Measurements from ENCODE around the gene ALMS1. TPM values are rescaled to one million over a fixed set of nuclear protein-coding genes. Genes with fewer than 3 reads are reported as not detected.
"Not testable (repeated sequence)": the region's sequence is repeated elsewhere in the genome, so short reads cannot be mapped to it uniquely, and the experiment has no call there.

The ALMS1 gene
- total RNA-seq, 1 donor from 2014 or later, result 11.6 TPM

DNA sequence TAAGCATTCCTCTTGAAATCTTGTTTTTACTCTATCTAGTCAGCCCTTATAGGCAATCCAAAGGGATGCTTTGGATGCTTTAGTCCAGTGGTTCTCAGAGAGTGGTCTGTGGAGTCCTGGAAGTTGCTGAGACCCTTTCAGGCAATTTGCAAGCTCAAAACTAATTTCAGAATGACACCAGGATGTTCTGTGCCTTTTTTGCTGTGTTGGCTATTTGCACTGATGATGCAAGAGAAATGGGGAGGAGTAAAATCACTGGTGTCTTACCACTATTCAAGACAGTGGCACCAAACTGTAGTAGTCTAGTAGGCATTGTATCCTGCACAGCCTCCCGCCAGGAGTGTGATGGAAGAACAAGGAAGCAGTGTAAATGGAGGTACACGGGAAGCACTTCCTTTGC is 219.0 kb downstream of the ALMS1 start:
- intact Hi-C loops (cut with DNase I); DNase-seq (ENCODE audit: low spot score): not testable (repeated sequence)

DNA sequence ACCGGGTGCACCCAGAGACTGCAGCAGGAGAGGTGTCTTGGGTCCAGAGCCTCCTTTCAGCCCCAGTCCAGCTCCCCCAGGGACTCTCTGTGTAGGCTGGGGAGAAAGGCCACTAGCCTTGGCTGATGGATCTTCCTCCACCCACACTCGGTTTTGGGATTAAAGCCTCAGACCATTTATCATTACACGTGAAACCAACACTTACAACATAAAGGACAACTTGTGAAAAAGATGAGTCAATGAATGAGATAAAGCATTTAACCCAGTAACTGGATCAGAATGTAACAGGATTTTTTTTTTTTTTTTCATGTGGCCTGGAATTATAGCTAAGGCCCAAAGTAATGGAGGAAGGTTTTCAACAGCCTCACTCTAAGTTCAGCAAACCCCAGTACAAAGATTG is 224.5 kb downstream of the ALMS1 start:
- DNase-seq (ENCODE audit: low spot score), result no peak
- intact Hi-C loops (cut with DNase I), result no loop called here

GRCh38 chr2:73611193-73611592 is 225.6 kb downstream of the ALMS1 start:
- intact Hi-C loops (cut with DNase I), result no loop called here
- DNase-seq (ENCODE audit: low spot score), result no peak

- no peak for DNase-seq (ENCODE audit: low spot score)
- intact Hi-C loops (cut with DNase I), result no loop called here
Observed at GRCh38 chr2:73611867-73612266, 226.2 kb downstream of the ALMS1 start.

- intact Hi-C loops (cut with DNase I), result no loop called here
- DNase-seq (ENCODE audit: low spot score), result no peak
Observed at GRCh38 chr2:73614105-73614504, 228.5 kb downstream of the ALMS1 start.

GRCh38 chr2:73614997-73615396 is 229.4 kb downstream of the ALMS1 start:
- DNase-seq (ENCODE audit: low spot score), result no peak
- intact Hi-C loops (cut with DNase I), result no loop called here

GRCh38 chr2:73619925-73620324 is 234.3 kb downstream of the ALMS1 start:
- intact Hi-C loops (cut with DNase I); DNase-seq (ENCODE audit: low spot score): not testable (repeated sequence)

- DNase-seq (ENCODE audit: low spot score); intact Hi-C loops (cut with DNase I): not testable (repeated sequence)
Observed at GRCh38 chr2:73624036-73624435, 238.4 kb downstream of the ALMS1 start.

- intact Hi-C loops (cut with DNase I); DNase-seq (ENCODE audit: low spot score): not testable (repeated sequence)
Observed at GRCh38 chr2:73624625-73625024, 239.0 kb downstream of the ALMS1 start.

- DNase-seq (ENCODE audit: low spot score); intact Hi-C loops (cut with DNase I): not testable (repeated sequence)
Observed at GRCh38 chr2:73626237-73626636, 240.6 kb downstream of the ALMS1 start.

GRCh38 chr2:73628493-73628892 is 242.9 kb downstream of the ALMS1 start:
- DNase-seq (ENCODE audit: low spot score); intact Hi-C loops (cut with DNase I): not testable (repeated sequence)

DNA sequence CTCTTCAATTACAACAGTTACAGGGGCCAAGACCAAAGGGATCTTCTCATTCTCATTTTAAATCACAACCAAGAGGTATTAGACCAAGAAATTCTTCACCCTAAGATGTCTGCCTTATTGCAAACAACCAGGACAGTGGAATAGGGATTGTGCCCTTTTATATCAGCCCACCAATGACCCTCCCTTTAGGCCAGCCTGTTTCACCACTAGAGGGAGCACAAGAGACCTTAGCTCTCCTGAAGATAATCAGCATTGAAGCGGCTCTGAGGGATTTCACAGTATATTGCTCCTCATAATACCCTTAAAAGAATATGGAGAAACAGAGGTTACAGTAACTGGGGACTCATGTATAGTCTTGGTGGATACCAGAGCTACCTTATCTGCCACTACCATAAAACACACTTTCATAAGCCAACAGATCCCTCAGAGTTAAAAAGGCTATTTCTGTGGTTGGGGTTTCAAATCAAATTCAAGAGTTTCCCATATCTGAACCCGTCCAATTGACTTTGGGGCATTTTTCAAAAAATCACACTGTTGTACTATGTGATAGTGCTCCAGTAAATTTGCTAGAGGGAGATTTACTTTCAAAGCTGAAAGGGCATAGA is 245.1 kb downstream of the ALMS1 start:
- DNase-seq (ENCODE audit: low spot score); intact Hi-C loops (cut with DNase I): not testable (repeated sequence)

DNA sequence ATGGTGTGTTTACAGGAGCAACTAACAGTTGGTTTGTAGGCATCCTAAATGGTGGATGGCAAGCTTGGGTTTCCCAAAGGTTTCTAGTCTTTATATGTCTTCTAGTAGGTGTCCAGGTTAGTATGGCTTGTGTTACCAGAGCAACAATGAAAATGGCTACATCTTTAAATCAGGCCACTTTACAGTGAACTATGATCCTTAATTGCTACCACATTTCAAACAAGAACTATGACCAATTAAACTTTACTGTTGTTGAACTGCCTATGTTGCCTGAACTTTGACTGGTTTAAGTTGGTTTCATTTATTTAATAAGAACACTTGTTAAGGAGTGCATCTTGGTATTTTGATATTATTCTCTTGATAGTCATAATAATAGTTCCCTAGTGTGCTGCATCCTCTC is 251.3 kb downstream of the ALMS1 start:
- intact Hi-C loops (cut with DNase I); DNase-seq (ENCODE audit: low spot score): not testable (repeated sequence)

DNA sequence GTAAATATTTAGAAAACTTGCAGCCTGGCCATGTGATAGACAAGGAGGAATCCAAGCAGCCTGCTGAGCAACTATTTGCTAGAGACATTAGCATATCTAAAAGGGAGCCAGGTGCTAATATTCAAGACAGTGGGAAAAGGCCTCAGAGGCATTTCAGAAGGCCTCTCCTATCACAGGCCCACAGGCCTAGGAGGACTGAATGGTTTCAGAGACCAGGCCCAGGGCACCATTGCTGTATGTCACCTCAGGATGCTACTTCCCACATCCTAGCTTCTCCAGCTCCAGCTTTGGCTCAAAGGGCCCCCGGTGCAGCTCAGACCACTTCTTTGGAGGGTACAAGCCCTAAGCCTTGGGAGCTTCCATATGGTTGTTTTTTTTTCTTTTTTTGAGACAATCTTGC is 252.8 kb downstream of the ALMS1 start:
- no peak for DNase-seq (ENCODE audit: low spot score)
- intact Hi-C loops (cut with DNase I), result no loop called here

GRCh38 chr2:73640511-73640911 is 254.9 kb downstream of the ALMS1 start:
- intact Hi-C loops (cut with DNase I), result no loop called here
- DNase-seq (ENCODE audit: low spot score), result no peak

DNA sequence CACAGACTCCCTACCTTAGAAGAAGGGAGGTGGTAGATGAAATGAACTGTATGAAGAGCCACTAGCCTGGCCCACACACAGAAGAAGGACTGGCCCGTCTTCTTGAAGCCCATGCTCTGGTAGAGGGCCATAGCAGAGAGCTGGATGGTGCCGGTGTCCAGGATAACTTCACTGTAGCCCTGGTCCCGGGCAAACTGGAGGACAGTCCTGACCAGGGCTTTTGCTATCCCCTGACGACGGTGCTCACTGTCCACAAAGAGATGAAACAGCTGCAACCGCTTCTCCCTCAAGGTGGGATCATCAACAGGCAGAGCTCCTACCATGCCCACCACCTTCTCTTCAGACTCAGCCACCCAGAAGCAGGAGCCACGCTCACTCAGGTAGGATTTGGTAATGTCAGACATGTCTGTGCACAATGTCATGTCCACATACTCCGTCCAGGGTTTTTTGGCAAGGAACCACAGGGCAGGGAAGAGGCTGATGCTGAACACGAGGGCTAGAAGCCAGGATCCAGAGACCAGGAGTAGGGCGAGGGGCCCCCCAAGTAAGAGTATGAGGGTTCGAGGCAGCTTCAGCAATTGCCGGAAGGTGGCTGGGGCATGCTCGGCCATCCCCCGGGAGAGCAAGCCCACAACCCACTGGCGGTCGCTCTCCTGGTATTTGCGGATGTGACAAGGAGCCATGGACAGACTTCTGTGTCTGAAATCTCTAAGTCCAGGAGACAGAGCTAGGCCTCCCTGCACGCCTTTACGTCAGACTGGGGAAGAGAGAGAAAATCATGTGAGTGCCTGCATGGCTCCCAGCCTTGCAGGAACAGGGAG is 255.5 kb downstream of the ALMS1 start:
- intact Hi-C loops (cut with DNase I), result no loop called here
- no peak for DNase-seq (ENCODE audit: low spot score)

DNA sequence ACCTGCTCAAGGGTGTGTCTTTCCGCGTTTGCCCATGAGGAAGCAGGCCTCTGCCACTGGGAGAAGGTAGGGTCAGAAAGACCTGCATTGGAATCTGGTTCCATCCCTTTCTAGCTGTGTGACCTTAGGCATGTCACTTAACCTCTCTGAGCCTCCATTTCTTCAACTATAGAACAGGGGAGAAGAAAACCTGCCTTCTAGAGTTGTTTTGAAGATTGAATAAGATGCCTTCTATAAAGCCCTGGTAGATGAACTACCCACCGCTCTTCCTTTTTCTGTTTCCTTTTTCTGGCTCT is 256.1 kb downstream of the ALMS1 start:
- no peak for DNase-seq (ENCODE audit: low spot score)
- intact Hi-C loops (cut with DNase I), result no loop called here

DNA sequence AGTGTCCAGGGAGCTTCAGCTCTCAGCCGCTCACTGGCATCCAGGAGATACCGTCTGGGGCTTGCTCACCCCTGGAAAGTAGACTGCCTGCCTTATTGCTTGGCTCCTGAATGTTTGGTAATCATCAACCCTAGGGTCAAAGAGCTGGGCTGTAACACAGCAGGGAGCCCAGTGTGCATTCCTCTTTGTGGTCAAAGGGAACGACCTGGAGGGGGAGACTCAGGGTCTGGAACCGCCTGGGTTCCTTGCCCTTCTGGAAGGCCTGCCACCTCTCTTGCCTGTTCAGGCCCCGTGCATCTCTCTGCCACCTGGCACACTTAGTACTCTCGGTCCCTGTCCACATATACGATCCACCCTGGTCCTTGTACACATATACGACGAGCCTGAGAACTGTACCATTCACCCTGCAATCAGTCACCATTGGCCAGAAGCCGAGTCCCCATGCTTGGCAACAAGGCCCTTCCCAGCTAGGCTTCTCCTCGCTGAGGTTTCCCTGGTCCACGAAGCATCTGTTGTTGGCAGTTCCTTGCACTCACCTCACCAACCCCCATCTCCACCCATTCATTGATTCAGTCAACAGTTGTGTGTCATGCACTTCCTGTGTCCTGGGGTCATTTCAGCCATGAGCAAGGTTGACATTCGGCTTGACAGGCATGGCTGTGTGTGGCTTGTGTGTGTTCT is 256.8 kb downstream of the ALMS1 start, which contains the start of gene NAT8:
Gene NAT8, minus strand, starts transcription at position 85 of the 681 bp plus-strand sequence. CDS start 794 bp downstream, outside the sequence.
- no peak for DNase-seq (ENCODE audit: low spot score)
- intact Hi-C loops (cut with DNase I), result no loop called here

GRCh38 chr2:73647690-73648089 is 262.1 kb downstream of the ALMS1 start:
- DNase-seq (ENCODE audit: low spot score); intact Hi-C loops (cut with DNase I): not testable (repeated sequence)

DNA sequence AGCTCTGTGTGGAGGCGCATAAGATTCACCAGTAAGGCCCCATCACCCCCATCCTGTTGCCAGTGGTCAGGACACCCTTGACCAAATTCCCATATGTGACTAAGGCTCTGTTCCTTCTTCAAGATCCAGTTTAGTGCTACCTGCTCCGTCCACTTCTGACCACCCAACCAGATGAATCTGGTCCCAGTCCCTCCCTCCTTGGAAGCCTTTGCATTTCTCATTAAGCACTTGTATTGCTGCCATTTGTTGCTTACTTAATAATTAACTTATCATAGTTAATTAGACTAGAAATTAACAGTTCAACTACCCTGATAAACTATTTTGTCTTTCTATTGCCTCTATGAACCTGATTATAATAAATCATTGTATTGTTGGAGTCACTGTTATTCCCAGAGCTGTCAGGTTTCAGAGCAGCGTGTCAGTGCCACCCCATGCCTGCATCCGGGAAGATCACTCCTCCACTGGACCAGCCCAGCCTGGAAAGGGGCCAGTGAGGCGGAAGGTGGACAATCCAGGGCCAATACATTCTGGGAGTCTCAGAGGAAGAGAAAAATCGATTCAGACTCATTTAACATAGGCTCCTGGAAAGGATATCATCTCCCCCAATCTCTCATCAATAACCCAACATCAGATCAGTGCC is 266.1 kb downstream of the ALMS1 start:
- intact Hi-C loops (cut with DNase I), result no loop called here
- no peak for DNase-seq (ENCODE audit: low spot score)

Data from cardiac septum (tissue), 1 donor.